DMS114 treated with DMSO at 0.1 percent for 48 hours (cell line): ENCODE results near the gene RABGAP1L.

Experiments used
- DNase-seq: peaks from one replicate; lab custom pipeline; 2025; ENCODE audit not compliant: unreplicated experiment; lab: John Stamatoyannopoulos, UW

The RABGAP1L gene

GRCh38 chr1:174197088-174197487, 37.8 kb downstream of the RABGAP1L start:
- no peak for DNase-seq

- no peak for DNase-seq
Measured at GRCh38 chr1:174197547-174197946, 38.2 kb downstream of the RABGAP1L start.

- DNase-seq, result no peak
Measured at GRCh38 chr1:174198202-174198601, 38.9 kb downstream of the RABGAP1L start.

GRCh38 chr1:174200746-174201145, 41.4 kb downstream of the RABGAP1L start:
- DNase-seq, result no peak

GRCh38 chr1:174204697-174205308, 45.5 kb downstream of the RABGAP1L start:
- no peak for DNase-seq

DNA sequence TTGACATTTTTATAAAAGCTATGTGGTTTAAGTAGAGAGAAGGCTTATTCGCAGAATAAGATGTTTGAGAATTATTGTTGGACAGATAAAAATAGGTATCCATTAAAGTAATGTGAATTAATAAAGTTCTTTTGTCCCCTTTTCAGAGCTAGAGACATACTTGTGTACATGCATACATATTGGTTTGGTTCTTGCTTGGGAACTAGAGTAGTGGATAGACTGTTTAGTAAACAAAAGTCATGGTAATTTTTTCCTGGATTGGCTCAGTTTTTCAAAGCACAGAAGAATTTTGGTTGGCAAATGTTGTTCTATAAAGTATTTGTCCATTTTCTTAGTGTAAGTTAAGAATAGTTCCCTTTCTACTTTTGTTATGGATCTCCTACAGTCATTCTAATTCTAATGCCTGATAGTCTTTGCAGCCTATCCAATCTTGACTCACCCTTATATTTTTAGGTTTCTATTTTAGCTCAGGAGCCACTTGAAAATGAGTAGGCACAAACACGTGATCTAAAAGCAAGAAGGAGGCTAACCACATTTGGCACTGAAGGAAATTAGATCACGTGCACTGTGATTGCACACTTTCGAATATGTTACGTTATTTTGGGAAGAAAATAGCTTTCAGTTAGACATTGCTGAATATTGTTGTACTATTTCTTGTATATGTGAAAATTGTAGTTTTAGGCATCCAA, 47.0 kb downstream of the RABGAP1L start:
- DNase-seq, result no peak

- no peak for DNase-seq
Measured at GRCh38 chr1:174209347-174210187, 50.2 kb downstream of the RABGAP1L start.

- no peak for DNase-seq
Measured at GRCh38 chr1:174211486-174211885, 52.2 kb downstream of the RABGAP1L start.

- no peak for DNase-seq
Measured at GRCh38 chr1:174215766-174216165, 56.4 kb downstream of the RABGAP1L start.

DNA sequence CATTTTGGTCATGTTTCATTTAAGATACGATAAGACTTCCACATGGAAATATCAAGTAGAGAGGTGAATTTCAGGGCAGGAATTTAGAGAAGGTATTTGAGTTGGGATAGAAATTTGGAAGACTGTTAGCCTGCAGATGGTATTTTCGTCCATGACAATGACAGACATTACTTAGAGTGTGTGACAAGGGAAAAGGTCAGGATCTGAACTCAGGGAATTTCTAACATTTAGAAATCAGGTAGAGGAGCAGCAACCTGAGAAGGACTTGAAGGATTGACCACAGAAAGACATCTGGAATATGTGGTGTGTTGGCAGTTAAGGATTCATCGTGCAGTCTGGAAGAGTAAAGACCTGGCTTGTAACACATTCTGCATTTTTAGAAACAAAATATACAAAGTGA, 57.9 kb downstream of the RABGAP1L start:
- no peak for DNase-seq

- DNase-seq, result peak; percentile 70
Measured at GRCh38 chr1:174217787-174218574, 58.7 kb downstream of the RABGAP1L start.

GRCh38 chr1:174218983-174219382, 59.7 kb downstream of the RABGAP1L start:
- DNase-seq, result no peak

GRCh38 chr1:174219606-174220370, 60.5 kb downstream of the RABGAP1L start:
- DNase-seq, result no peak

DNA sequence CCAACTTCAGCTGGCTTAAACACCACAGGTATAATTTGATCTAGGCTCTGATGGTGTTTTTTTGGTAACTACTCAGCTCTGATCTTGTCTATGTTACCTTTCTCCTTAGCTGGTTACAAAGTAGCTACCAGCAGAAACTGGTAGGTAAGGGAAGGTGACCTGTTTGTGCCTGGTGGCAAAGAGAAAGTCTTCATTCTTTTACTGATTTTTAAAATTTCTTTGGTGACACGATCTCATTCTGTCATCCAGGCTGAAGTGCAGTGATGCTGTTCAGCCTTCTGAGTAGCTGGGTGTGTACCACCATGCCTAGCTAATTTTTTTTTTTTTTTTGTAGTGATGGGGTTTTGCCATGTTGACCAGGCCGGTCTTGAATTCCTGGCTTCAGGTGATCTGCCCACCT, 62.4 kb downstream of the RABGAP1L start:
- DNase-seq, result no peak

DNA sequence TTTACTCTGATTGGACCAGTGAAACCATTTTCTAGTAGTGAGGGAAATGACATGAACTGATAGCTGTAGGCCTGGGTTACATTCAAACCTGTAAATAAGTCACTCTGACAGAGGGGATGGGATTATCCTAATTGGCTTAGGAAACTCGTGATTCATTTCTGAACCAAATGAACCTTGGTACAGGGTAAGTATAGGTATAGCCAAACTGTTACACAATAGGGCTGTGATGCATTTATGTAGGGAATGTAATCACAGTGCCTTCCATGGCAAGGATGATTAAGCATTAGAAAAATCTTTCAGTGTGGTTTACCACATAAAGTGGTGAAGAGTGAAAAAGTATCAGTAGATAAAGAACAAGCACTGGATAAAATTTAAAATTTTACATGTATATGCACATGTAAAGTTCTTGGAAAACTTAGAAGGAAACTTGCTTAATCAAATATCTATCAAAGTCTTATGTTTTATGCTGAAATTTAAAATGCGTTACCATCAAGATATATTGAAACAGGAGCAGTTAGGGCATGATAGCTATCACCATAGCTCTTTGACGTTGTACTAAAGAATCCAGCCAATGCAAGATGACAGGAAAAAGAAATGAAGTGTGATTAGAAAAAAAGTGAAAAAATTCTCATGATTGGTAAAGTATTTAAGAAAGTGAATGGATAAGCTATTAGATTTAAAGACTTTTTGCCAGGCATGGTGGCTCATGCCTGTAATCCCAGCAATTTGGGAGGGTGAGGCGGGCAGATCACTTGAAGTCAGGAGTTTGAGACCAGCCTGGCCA, 63.0 kb downstream of the RABGAP1L start:
- no peak for DNase-seq

DNA sequence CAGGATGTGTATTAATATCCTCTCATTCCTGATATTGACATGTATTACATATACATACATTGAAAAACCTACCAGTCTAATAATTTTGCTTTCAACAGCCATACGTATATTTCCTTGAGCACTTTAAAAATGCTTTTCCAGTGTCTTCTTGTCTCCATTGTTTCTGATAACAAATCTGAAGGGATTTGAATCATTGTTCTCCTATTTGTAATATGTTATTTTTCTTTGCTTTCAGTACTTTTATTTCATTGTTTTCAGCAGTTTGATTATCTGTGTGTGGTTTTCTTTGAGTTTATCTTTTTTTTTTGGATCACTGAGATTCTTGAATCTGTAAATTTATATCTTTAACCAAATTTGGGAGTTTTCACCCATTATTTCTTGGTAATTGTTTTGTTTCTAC, 65.3 kb downstream of the RABGAP1L start:
- no peak for DNase-seq

- DNase-seq, result no peak
Measured at GRCh38 chr1:174225499-174226204, 66.3 kb downstream of the RABGAP1L start.

DNA sequence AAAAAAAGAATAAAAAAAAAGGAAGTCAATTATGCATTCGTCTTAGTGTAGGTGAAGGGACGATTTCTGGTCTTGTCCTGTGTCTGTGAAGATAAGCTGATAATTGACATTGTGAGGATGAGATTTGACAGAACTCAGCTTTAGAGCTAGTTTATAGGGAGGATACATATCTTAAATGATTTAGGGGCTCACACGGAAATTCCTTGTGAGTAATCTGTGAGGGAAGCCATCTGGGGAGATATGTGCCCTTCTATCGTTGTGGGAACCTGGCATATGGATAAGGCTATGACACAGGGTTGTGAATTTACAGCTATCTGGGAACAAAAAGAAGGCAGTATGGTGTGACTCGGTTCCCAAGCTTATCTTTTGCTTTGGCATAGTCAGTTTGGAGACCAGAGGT, 71.1 kb downstream of the RABGAP1L start:
- no peak for DNase-seq

DNA sequence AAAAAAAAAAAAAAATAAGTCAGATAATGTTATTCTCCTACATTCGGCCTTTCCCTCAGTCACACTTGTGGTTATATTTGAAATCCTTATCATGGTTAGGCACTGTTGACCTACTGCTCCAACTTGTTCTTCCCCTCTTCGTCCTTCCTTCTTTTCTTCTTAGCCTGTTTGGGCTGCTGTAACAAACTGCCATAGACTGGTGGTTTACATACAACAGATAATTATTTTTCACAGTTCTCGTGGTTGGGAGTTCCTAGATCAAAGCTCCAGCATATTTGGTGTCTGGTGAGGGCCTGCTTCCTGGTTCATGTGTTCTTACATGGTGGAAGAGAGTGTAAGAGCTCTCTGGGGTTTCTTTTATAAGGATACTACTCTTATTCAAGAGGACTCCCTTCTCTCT, 73.4 kb downstream of the RABGAP1L start:
- no peak for DNase-seq
